Neutrophil (primary cell): Measurements from ENCODE around the gene ERC2.

Experiments
- H3K27ac ChIP-seq: fragments of 200-600 bp; sonication (generic); 2 replicates; pipeline ENCODE4 v1.5.1; 2016; ENCODE audit warnings: mild to moderate bottlenecking, moderate library complexity
- H3K27me3 ChIP-seq: fragments of 200-600 bp; sonication (generic); 2 replicates; pipeline ENCODE4 v1.6.0; 2016; ENCODE audit warnings: mild to moderate bottlenecking
- H3K36me3 ChIP-seq: fragments of 200-600 bp; sonication (generic); 2 replicates; pipeline ENCODE4 v1.5.1; 2017
- H3K4me1 ChIP-seq, 2 experiments: fragments of 200-600 bp in 1 of 2; sonication (generic) in 1 of 2; 1 replicate in 1 of 2; 2 replicates in 1 of 2; pipeline versions ENCODE4 v1.5.1 to v1.6.1; 2013 to 2016; ENCODE audit warnings: low read depth in 1 of 2, low read length in 1 of 2, mild to moderate bottlenecking in 1 of 2, moderate library complexity in 1 of 2; ENCODE audit not compliant: control insufficient read depth in 1 of 2, insufficient read depth in 1 of 2
- H3K4me3 ChIP-seq, 2 experiments: fragments of 200-600 bp in 1 of 2; sonication (generic) in 1 of 2; 1 replicate in 1 of 2; 2 replicates in 1 of 2; pipeline ENCODE4 v1.5.1; 2013 to 2016; ENCODE audit warnings: low read depth in 1 of 2, low read length in 1 of 2, mild to moderate bottlenecking in 1 of 2, moderate library complexity in 1 of 2
- H3K9me3 ChIP-seq: fragments of 200-600 bp; sonication (generic); 2 replicates; pipeline ENCODE4 v1.5.1; 2016
- CTCF ChIP-seq: fragments of 200-600 bp; sonication (generic); IDR thresholded peaks from 2 replicates; pipeline ENCODE4 v1.5.1; 2016; ENCODE audit warnings: antibody characterized with exemption

Gene ERC2

GRCh38 chr3:56363720-56364119 is 104.5 kb downstream of the ERC2 start:
- Histone ChIP-seq H3K4me3 (no peak overlapping the region), H3K27me3 (no peaks in the 10 kb centered on the region), H3K4me1 (no peaks in the 10 kb centered on the region), H3K9me3 (no peaks in the 10 kb centered on the region), H3K36me3 (no peaks in the 10 kb centered on the region), H3K27ac (no peak overlapping the region)
- TF ChIP-seq CTCF: no peak

- Histone ChIP-seq H3K9me3 (no peaks in the 10 kb centered on the region), H3K27ac (no peak overlapping the region), H3K4me3 (no peak overlapping the region), H3K36me3 (no peaks in the 10 kb centered on the region), H3K4me1 (no peaks in the 10 kb centered on the region), H3K27me3 (no peaks in the 10 kb centered on the region)
- no peak for TF ChIP-seq CTCF
Measured at GRCh38 chr3:56361731-56362130, 106.5 kb downstream of the ERC2 start.

- no peak for TF ChIP-seq CTCF
- no peaks in the 10 kb centered on the region for H3K4me1 ChIP-seq
- no peaks in the 10 kb centered on the region for H3K9me3 ChIP-seq
- no peaks in the 10 kb centered on the region for H3K36me3 ChIP-seq
- no peaks in the 10 kb centered on the region for H3K27me3 ChIP-seq
- no peak overlapping the region for H3K27ac ChIP-seq
- no peak overlapping the region for H3K4me3 ChIP-seq
Measured at GRCh38 chr3:56357266-56357665, 111.0 kb downstream of the ERC2 start.

- no peak for TF ChIP-seq CTCF
- Histone ChIP-seq H3K27me3 (no peaks in the 10 kb centered on the region), H3K4me3 (no peak overlapping the region), H3K4me1 (no peaks in the 10 kb centered on the region), H3K36me3 (no peaks in the 10 kb centered on the region), H3K9me3 (no peaks in the 10 kb centered on the region), H3K27ac (no peak overlapping the region)
Measured at GRCh38 chr3:56356808-56357207, 111.5 kb downstream of the ERC2 start.

- Histone ChIP-seq H3K4me1 (no peaks in the 10 kb centered on the region), H3K27me3 (no peaks in the 10 kb centered on the region), H3K27ac (no peak overlapping the region), H3K36me3 (no peaks in the 10 kb centered on the region), H3K9me3 (no peaks in the 10 kb centered on the region), H3K4me3 (no peak overlapping the region)
- no peak for TF ChIP-seq CTCF
Measured at GRCh38 chr3:56355570-56356185, 112.6 kb downstream of the ERC2 start.

GRCh38 chr3:56351537-56351936 is 116.7 kb downstream of the ERC2 start:
- H3K27ac ChIP-seq: no peak overlapping the region
- no peak overlapping the region for H3K4me3 ChIP-seq
- no peaks in the 10 kb centered on the region for H3K4me1 ChIP-seq
- H3K9me3 ChIP-seq: no peaks in the 10 kb centered on the region
- no peaks in the 10 kb centered on the region for H3K36me3 ChIP-seq
- TF ChIP-seq CTCF: no peak
- H3K27me3 ChIP-seq: no peaks in the 10 kb centered on the region
